Measurements from ENCODE around the gene SERPINH1.

DNA sequence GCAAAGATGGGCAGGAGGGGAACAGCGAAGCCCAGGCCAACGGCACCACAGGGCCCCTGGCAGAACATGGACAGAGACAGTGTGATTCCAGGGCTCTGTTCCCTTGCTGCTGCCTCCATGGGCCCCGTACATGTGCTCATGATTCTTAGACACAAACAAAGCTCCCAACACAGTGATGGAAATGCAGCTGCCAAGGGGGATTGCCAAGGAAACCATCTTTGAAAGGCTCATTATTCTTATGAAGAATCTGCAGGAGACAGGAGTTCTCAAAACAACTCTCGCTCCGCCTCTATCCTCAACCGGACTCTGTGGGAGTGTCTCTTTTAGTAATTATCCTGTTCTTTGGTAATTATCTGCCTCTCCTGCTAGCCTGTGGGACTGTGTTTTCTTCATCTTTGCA is 32.2 kb downstream of the SERPINH1 start:
- TF ChIP-seq, protein P1, sequence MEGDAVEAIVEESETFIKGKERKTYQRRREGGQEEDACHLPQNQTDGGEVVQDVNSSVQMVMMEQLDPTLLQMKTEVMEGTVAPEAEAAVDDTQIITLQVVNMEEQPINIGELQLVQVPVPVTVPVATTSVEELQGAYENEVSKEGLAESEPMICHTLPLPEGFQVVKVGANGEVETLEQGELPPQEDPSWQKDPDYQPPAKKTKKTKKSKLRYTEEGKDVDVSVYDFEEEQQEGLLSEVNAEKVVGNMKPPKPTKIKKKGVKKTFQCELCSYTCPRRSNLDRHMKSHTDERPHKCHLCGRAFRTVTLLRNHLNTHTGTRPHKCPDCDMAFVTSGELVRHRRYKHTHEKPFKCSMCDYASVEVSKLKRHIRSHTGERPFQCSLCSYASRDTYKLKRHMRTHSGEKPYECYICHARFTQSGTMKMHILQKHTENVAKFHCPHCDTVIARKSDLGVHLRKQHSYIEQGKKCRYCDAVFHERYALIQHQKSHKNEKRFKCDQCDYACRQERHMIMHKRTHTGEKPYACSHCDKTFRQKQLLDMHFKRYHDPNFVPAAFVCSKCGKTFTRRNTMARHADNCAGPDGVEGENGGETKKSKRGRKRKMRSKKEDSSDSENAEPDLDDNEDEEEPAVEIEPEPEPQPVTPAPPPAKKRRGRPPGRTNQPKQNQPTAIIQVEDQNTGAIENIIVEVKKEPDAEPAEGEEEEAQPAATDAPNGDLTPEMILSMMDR (IDR thresholded peaks at IDR 0.05) = no peak
- no peak for TF ChIP-seq POLR2A (IDR thresholded peaks at IDR 0.05)

All from uterus (tissue), 2 donors.